Measurements from ENCODE around the gene ADPRHL1. TPM values are rescaled to one million over a fixed set of nuclear protein-coding genes. Genes with fewer than 3 reads are reported as not detected.

ADPRHL1 gene
- total and polyA plus RNA-seq, 2 donors (not counting 1 experiment from before 2014, with no cell fraction given) = 0.28 to 1.3 TPM

- 87% methylated on average over 10 of the region's 38 CpGs for WGBS (ENCODE audit: insufficient coverage)
These were observed 32.3 kb downstream of the ADPRHL1 start for GRCh38 chr13:113420833-113421600.

More at GRCh38 chr13:113420833-113421600, 32.3 kb downstream of the ADPRHL1 start:
- H3K27ac ChIP-seq (ENCODE audit: low read length in 2 of 2) = no peak overlapping the region
- H3K4me3 Mint-ChIP-seq = no peak overlapping the region
- no peaks in the 10 kb centered on the region for H3K27me3 ChIP-seq (replicated peaks in 1 of 4; ENCODE audit: control extremely low read depth in 1 of 4, control insufficient read depth in 3 of 4, insufficient read depth in 4 of 4, low read length in 3 of 4)
- no peak overlapping the region for H2AFZ ChIP-seq (ENCODE audit: insufficient read depth, low read depth, low read length, poor library complexity, severe bottlenecking)
- H3K4me1 ChIP-seq (ENCODE audit: control insufficient read depth in 2 of 2, insufficient read depth in 2 of 2, low read length in 2 of 2) = peaks cover 0 to 10% of the 10 kb centered on the region in 2 donors
- H3K9ac ChIP-seq (ENCODE audit: low read length) = no peak overlapping the region
- no peaks in the 10 kb centered on the region for H4K20me1 ChIP-seq (ENCODE audit: control insufficient read depth, insufficient read depth, low read length, poor library complexity, severe bottlenecking)
- POLR2A ChIA-PET = no interaction called here
- H3K79me2 ChIP-seq (ENCODE audit: control insufficient read depth, insufficient read depth, low read length) = no peaks in the 10 kb centered on the region
- CTCF ChIA-PET = no interaction called here
- no peak overlapping the region for H3K4me2 ChIP-seq (replicated peaks; ENCODE audit: low read depth, low read length, poor library complexity, severe bottlenecking)
- TF ChIP-seq CTCF (IDR thresholded peaks at IDR 0.05) = no peak
- TF ChIP-seq EZH2 (IDR thresholded peaks at IDR 0.05; ENCODE audit: borderline replicate concordance, insufficient read depth, low read depth, low read length, poor library complexity, severe bottlenecking) = no peak
- ATAC-seq (ENCODE audit: low read depth) (no peak), DNase-seq (no peak)
- intact Hi-C loops (cut with micrococcal nuclease) = no loop called here
- H3K9me3 Mint-ChIP-seq (ENCODE audit: insufficient read depth) = no peaks in the 10 kb centered on the region
- no peaks in the 10 kb centered on the region for H3K36me3 ChIP-seq (replicated peaks in 1 of 2; ENCODE audit: control extremely low read depth in 1 of 2, control insufficient read depth in 1 of 2, extremely low read depth in 1 of 2, insufficient read depth in 2 of 2, low read length in 1 of 2)
- no peaks in the 10 kb centered on the region for H3K9me3 ChIP-seq (ENCODE audit: control extremely low read depth in 1 of 3, control insufficient read depth in 2 of 3, insufficient read depth in 1 of 3, low read length in 2 of 3)
- H3K4me1 Mint-ChIP-seq = peaks cover 3% of the 10 kb centered on the region
- H3K27me3 Mint-ChIP-seq = peaks cover 4% of the 10 kb centered on the region
- no peak overlapping the region for H3K27ac Mint-ChIP-seq
- no peak overlapping the region for H3K4me3 ChIP-seq (ENCODE audit: control extremely low read depth in 1 of 5, extremely low read depth in 1 of 5, insufficient read depth in 1 of 5, low read depth in 2 of 5, low read length in 4 of 5)
